Measurements from ENCODE around the gene NELL1. TPM values are rescaled to one million over a fixed set of nuclear protein-coding genes. Genes with fewer than 3 reads are reported as not detected.

Gene NELL1
- polyA plus RNA-seq, 1 of the 3 experiments (the other 2 are of a cell fraction), result not detected

- Histone ChIP-seq H3K9me2 (no peaks in the 10 kb centered on the region), H3K4me3 (ENCODE audit: low read depth in 2 of 2, low read length in 1 of 2) (no peak overlapping the region), H3K27ac (ENCODE audit: low read depth in 2 of 2, low read length in 1 of 2) (no peak overlapping the region), H3K9ac (no peak overlapping the region), H3K27me3 (ENCODE audit: insufficient read depth) (no peaks in the 10 kb centered on the region), H3F3A (replicated peaks; ENCODE audit: insufficient read depth) (no peaks in the 10 kb centered on the region), H3K4me2 (no peak overlapping the region), H3K79me2 (ENCODE audit: insufficient read depth) (no peaks in the 10 kb centered on the region), H2AFZ (ENCODE audit: low read depth) (no peak overlapping the region), H3K9me3 (no peaks in the 10 kb centered on the region), H3K36me3 (replicated peaks in 1 of 2; ENCODE audit: control insufficient read depth in 1 of 2, insufficient read depth in 2 of 2, low read length in 1 of 2) (no peaks in the 10 kb centered on the region), H4K20me1 (ENCODE audit: insufficient read depth) (no peaks in the 10 kb centered on the region), H3K4me1 (ENCODE audit: control insufficient read depth in 1 of 2, insufficient read depth in 2 of 2, low read depth in 1 of 2, low read length in 1 of 2) (peaks cover 0 to 8% of the 10 kb centered on the region in 2 experiments; a peak in 2 of 4 replicates)
- no peak for TF ChIP-seq RFX5 (IDR thresholded peaks at IDR 0.05; ENCODE audit: low read length)
- TF ChIP-seq TAF1 (IDR thresholded peaks at IDR 0.05; ENCODE audit: borderline replicate concordance, low read depth, low read length), result no peak
- no peak for TF ChIP-seq RAD21 (IDR thresholded peaks at IDR 0.05; ENCODE audit: low read length)
- TF ChIP-seq SIN3A (IDR thresholded peaks at IDR 0.05; ENCODE audit: borderline replicate concordance, low read depth, low read length), result no peak
- no peak for TF ChIP-seq RCOR1 (IDR thresholded peaks at IDR 0.05; ENCODE audit: low read length)
- TF ChIP-seq SMC3 (IDR thresholded peaks at IDR 0.05; ENCODE audit: low read depth, low read length), result no peak
- no peak for TF ChIP-seq REST (IDR thresholded peaks at IDR 0.05; ENCODE audit: low read depth, low read length)
- no peak for TF ChIP-seq ZBTB33 (IDR thresholded peaks at IDR 0.05; ENCODE audit: borderline replicate concordance, low read depth)
- TF ChIP-seq FOXJ3 (CRISPR knock-in tag; IDR thresholded peaks at IDR 0.05), result no peak
- ChIA-PET POLR2A (no interaction called here), CTCF (no interaction called here)
- DNase-seq, result no peak
- 28% methylated on average over 2 of the region's 2 CpGs for WGBS (ENCODE audit: low lambda C conversion rate)
Observed at GRCh38 chr11:21177379-21177778, 508.0 kb downstream of the NELL1 start.

- H3K4me2 ChIP-seq, result no peak overlapping the region
- no peak overlapping the region for H3K4me3 ChIP-seq (ENCODE audit: low read depth in 2 of 2, low read length in 1 of 2)
- no peak overlapping the region for H3K9ac ChIP-seq
- no peaks in the 10 kb centered on the region for H3F3A ChIP-seq (replicated peaks; ENCODE audit: insufficient read depth)
- TF ChIP-seq USF1 (IDR thresholded peaks at IDR 0.05; ENCODE audit: borderline replicate concordance, low read depth), result no peak
- TF ChIP-seq EZH2phosphoT487 (IDR thresholded peaks at IDR 0.05; ENCODE audit: borderline replicate concordance, low read depth), result no peak
- TF ChIP-seq MXI1 (IDR thresholded peaks at IDR 0.05; ENCODE audit: low read depth, low read length), result no peak
- TF ChIP-seq FOSL2 (IDR thresholded peaks at IDR 0.05; ENCODE audit: borderline replicate concordance, low read depth), result no peak
- no peak for TF ChIP-seq TAF1 (IDR thresholded peaks at IDR 0.05; ENCODE audit: borderline replicate concordance, low read depth, low read length)
- no peak for TF ChIP-seq MEF2A (IDR thresholded peaks at IDR 0.05; ENCODE audit: borderline replicate concordance, low read depth)
- no peak for TF ChIP-seq RAD21 (IDR thresholded peaks at IDR 0.05; ENCODE audit: low read length)
- TF ChIP-seq SMC3 (IDR thresholded peaks at IDR 0.05; ENCODE audit: low read depth, low read length), result no peak
- TF ChIP-seq RCOR1 (IDR thresholded peaks at IDR 0.05; ENCODE audit: low read length), result no peak
- no peak for TF ChIP-seq RXRA (IDR thresholded peaks at IDR 0.05; ENCODE audit: borderline replicate concordance, low read depth)
- no peak for TF ChIP-seq POLR2AphosphoS5 (IDR thresholded peaks at IDR 0.05; ENCODE audit: low read depth, low read length)
- TF ChIP-seq CTCF (IDR thresholded peaks at IDR 0.05), result no peak
- POLR2A ChIA-PET, result no interaction called here
- peak; percentile 8 for DNase-seq
- no peaks in the 10 kb centered on the region for H3K79me2 ChIP-seq (ENCODE audit: insufficient read depth)
- no peaks in the 10 kb centered on the region for H3K36me3 ChIP-seq (replicated peaks in 1 of 2; ENCODE audit: control insufficient read depth in 1 of 2, insufficient read depth in 2 of 2, low read length in 1 of 2)
- no peaks in the 10 kb centered on the region for H3K27me3 ChIP-seq (ENCODE audit: insufficient read depth)
- H3K27ac ChIP-seq (ENCODE audit: low read depth in 2 of 2, low read length in 1 of 2), result peak overlapping the region in 1 of 2 experiments; percentile 76; a peak in 2 of 4 replicates
- H4K20me1 ChIP-seq (ENCODE audit: insufficient read depth), result no peaks in the 10 kb centered on the region
- H3K9me2 ChIP-seq, result no peaks in the 10 kb centered on the region
- 20% methylated on average over 1 of the region's 1 CpG for WGBS (ENCODE audit: low lambda C conversion rate)
- H2AFZ ChIP-seq (ENCODE audit: low read depth), result no peak overlapping the region
- H3K4me1 ChIP-seq (ENCODE audit: control insufficient read depth in 1 of 2, insufficient read depth in 2 of 2, low read depth in 1 of 2, low read length in 1 of 2), result peaks cover 0 to 8% of the 10 kb centered on the region in 2 experiments; a peak in 2 of 4 replicates
- H3K9me3 ChIP-seq, result no peaks in the 10 kb centered on the region
- CTCF ChIA-PET, result interaction anchor here (1.1 to 1.7 kb wide), 3 partner anchors 31 to 332 kb away, joined by 3 to 4 read pairs (median 3); no protein-coding TSS in a partner anchor
Observed at GRCh38 chr11:21179770-21180169, 510.4 kb downstream of the NELL1 start.
